ENCODE results near the gene ARPIN. TPM values are rescaled to one million over a fixed set of nuclear protein-coding genes. Genes with fewer than 3 reads are reported as not detected.

The ARPIN gene
- total RNA-seq, 5 donors from 2014 or later (not counting 1 experiment from before 2014, with no cell fraction given), result 0.03 to 0.09 (median 0.06) TPM; not detected in 1

- Mint-ChIP-seq H3K4me3 (no peak overlapping the region), H3K36me3 (peaks cover 23% of the 10 kb centered on the region), H3K4me1 (peaks cover 0 to 2% (median 0%) of the 10 kb centered on the region in 3 donors), H3K9me3 (no peaks in the 10 kb centered on the region), H3K27ac (no peak overlapping the region), H3K27me3 (no peaks in the 10 kb centered on the region)
- no peaks in the 10 kb centered on the region for H3K9me3 ChIP-seq
- peaks cover 2 to 38% of the 10 kb centered on the region in 2 donors for H3K36me3 ChIP-seq (ENCODE audit: control insufficient read depth in 2 of 2, extremely low read depth in 1 of 2, insufficient read depth in 1 of 2, low read length in 1 of 2)
- CTCF ChIA-PET, result interaction anchor here (0.6 to 1.1 kb wide), 2 partner anchors 10 to 74 kb away, joined by 4 to 5 read pairs; no protein-coding TSS in a partner anchor
- no peak overlapping the region for H3K4me3 ChIP-seq (ENCODE audit: control insufficient read depth in 1 of 2, extremely low read depth in 1 of 2, low read length in 1 of 2)
- H3K27me3 ChIP-seq (replicated peaks in 1 of 2; ENCODE audit: control insufficient read depth in 2 of 2, extremely low read depth in 1 of 2, insufficient read depth in 2 of 2, low read length in 1 of 2), result no peaks in the 10 kb centered on the region
- ATAC-seq (replicated peaks in 1 of 4) (no peak), DNase-seq (no peak)
- no peak overlapping the region for H3K27ac ChIP-seq (ENCODE audit: low read length)
- WGBS (ENCODE audit: insufficient coverage), result no CpG with 5 or more reads among the region's 3 CpGs
- POLR2A ChIA-PET, result no interaction called here
- H3K4me1 ChIP-seq (ENCODE audit: control insufficient read depth in 1 of 2, extremely low read depth in 1 of 2, insufficient read depth in 2 of 2, low read length in 2 of 2), result no peaks in the 10 kb centered on the region
Observed at GRCh38 chr15:89864958-89865739, 47.6 kb downstream of the ARPIN start.

- no peak overlapping the region for H3K27ac ChIP-seq (ENCODE audit: low read length)
- H3K9me3 ChIP-seq, result no peaks in the 10 kb centered on the region
- no peaks in the 10 kb centered on the region for H3K27me3 ChIP-seq (replicated peaks in 1 of 2; ENCODE audit: control insufficient read depth in 2 of 2, extremely low read depth in 1 of 2, insufficient read depth in 2 of 2, low read length in 1 of 2)
- Mint-ChIP-seq H3K27ac (no peak overlapping the region), H3K9me3 (no peaks in the 10 kb centered on the region), H3K27me3 (no peaks in the 10 kb centered on the region), H3K4me1 (peaks cover 0 to 2% (median 0%) of the 10 kb centered on the region in 3 donors), H3K36me3 (peaks cover 23% of the 10 kb centered on the region), H3K4me3 (no peak overlapping the region)
- ChIA-PET POLR2A (no interaction called here), CTCF (interaction anchor here (0.5 to 1.1 kb wide), 3 partner anchors 11 to 1145 kb away, joined by 4 to 6 read pairs (median 4); no protein-coding TSS in a partner anchor)
- H3K4me3 ChIP-seq (ENCODE audit: control insufficient read depth in 1 of 2, extremely low read depth in 1 of 2, low read length in 1 of 2), result no peak overlapping the region
- ATAC-seq (replicated peaks in 1 of 4) (no peak), DNase-seq (no peak)
- H3K4me1 ChIP-seq (ENCODE audit: control insufficient read depth in 1 of 2, extremely low read depth in 1 of 2, insufficient read depth in 2 of 2, low read length in 2 of 2), result no peaks in the 10 kb centered on the region
- peaks cover 2 to 36% of the 10 kb centered on the region in 2 donors for H3K36me3 ChIP-seq (ENCODE audit: control insufficient read depth in 2 of 2, extremely low read depth in 1 of 2, insufficient read depth in 1 of 2, low read length in 1 of 2)
Observed at GRCh38 chr15:89863918-89864317, 48.8 kb downstream of the ARPIN start.

GRCh38 chr15:89860891-89861290 lies 51.9 kb downstream of the ARPIN start:
- WGBS (ENCODE audit: insufficient coverage), result 79% methylated on average over 2 of the region's 2 CpGs
- no peaks in the 10 kb centered on the region for H3K27me3 ChIP-seq (replicated peaks in 1 of 2; ENCODE audit: control insufficient read depth in 2 of 2, extremely low read depth in 1 of 2, insufficient read depth in 2 of 2, low read length in 1 of 2)
- H3K27ac Mint-ChIP-seq, result no peak overlapping the region
- H3K27me3 Mint-ChIP-seq, result no peaks in the 10 kb centered on the region
- no peak overlapping the region for H3K4me3 Mint-ChIP-seq
- H3K27ac ChIP-seq (ENCODE audit: low read length), result no peak overlapping the region
- H3K36me3 ChIP-seq (ENCODE audit: control insufficient read depth in 2 of 2, extremely low read depth in 1 of 2, insufficient read depth in 1 of 2, low read length in 1 of 2), result peaks cover 2 to 39% of the 10 kb centered on the region in 2 donors
- CTCF ChIA-PET, result interaction anchor here (0.5 to 1.7 kb wide), 2 partner anchors 14 to 160 kb away, joined by 4 to 5 read pairs; no protein-coding TSS in a partner anchor
- ATAC-seq (replicated peaks in 1 of 4) (no peak), DNase-seq (no peak)
- H3K36me3 Mint-ChIP-seq, result peaks cover 39% of the 10 kb centered on the region
- H3K9me3 ChIP-seq, result no peaks in the 10 kb centered on the region
- POLR2A ChIA-PET, result no interaction called here
- no peaks in the 10 kb centered on the region for H3K9me3 Mint-ChIP-seq
- H3K4me1 Mint-ChIP-seq, result peaks cover 0 to 2% (median 0%) of the 10 kb centered on the region in 3 donors
- no peak overlapping the region for H3K4me3 ChIP-seq (ENCODE audit: control insufficient read depth in 1 of 2, extremely low read depth in 1 of 2, low read length in 1 of 2)
- no peaks in the 10 kb centered on the region for H3K4me1 ChIP-seq (ENCODE audit: control insufficient read depth in 1 of 2, extremely low read depth in 1 of 2, insufficient read depth in 2 of 2, low read length in 2 of 2)

- no peaks in the 10 kb centered on the region for H3K4me1 ChIP-seq (ENCODE audit: control insufficient read depth in 1 of 2, extremely low read depth in 1 of 2, insufficient read depth in 2 of 2, low read length in 2 of 2)
- no peak for ATAC-seq (replicated peaks in 1 of 4)
- Mint-ChIP-seq H3K27me3 (no peaks in the 10 kb centered on the region), H3K4me3 (no peak overlapping the region), H3K27ac (no peak overlapping the region), H3K36me3 (peaks cover 35% of the 10 kb centered on the region), H3K9me3 (no peaks in the 10 kb centered on the region), H3K4me1 (no peaks in the 10 kb centered on the region)
- no peak overlapping the region for H3K4me3 ChIP-seq (ENCODE audit: control insufficient read depth in 1 of 2, extremely low read depth in 1 of 2, low read length in 1 of 2)
- no peak overlapping the region for H3K27ac ChIP-seq (ENCODE audit: low read length)
- peaks cover 2 to 38% of the 10 kb centered on the region in 2 donors for H3K36me3 ChIP-seq (ENCODE audit: control insufficient read depth in 2 of 2, extremely low read depth in 1 of 2, insufficient read depth in 1 of 2, low read length in 1 of 2)
- DNase-seq, result no peak
- no peaks in the 10 kb centered on the region for H3K9me3 ChIP-seq
- ChIA-PET POLR2A (no interaction called here), CTCF (interaction anchor here (0.5 to 1.7 kb wide), 2 partner anchors 14 to 160 kb away, joined by 4 to 5 read pairs; no protein-coding TSS in a partner anchor)
- H3K27me3 ChIP-seq (replicated peaks in 1 of 2; ENCODE audit: control insufficient read depth in 2 of 2, extremely low read depth in 1 of 2, insufficient read depth in 2 of 2, low read length in 1 of 2), result no peaks in the 10 kb centered on the region
- WGBS (ENCODE audit: insufficient coverage), result 100% methylated on average over 1 of the region's 3 CpGs
Observed at GRCh38 chr15:89860431-89860830, 52.3 kb downstream of the ARPIN start.

GRCh38 chr15:89858661-89859458 lies 53.9 kb downstream of the ARPIN start:
- H3K4me1 Mint-ChIP-seq, result no peaks in the 10 kb centered on the region
- ChIA-PET POLR2A (interaction anchor here in 1 of 2 donors (0.5 kb wide), 1 partner anchor 572 kb away, joined by 3 read pairs; no protein-coding TSS in a partner anchor), CTCF (no interaction called here)
- no peak for ATAC-seq (replicated peaks in 1 of 4)
- H3K27me3 Mint-ChIP-seq, result no peaks in the 10 kb centered on the region
- peaks cover 2 to 30% of the 10 kb centered on the region in 2 donors for H3K36me3 ChIP-seq (ENCODE audit: control insufficient read depth in 2 of 2, extremely low read depth in 1 of 2, insufficient read depth in 1 of 2, low read length in 1 of 2)
- no peak overlapping the region for H3K4me3 Mint-ChIP-seq
- H3K27ac Mint-ChIP-seq, result no peak overlapping the region
- WGBS (ENCODE audit: insufficient coverage), result 89% methylated on average over 5 of the region's 9 CpGs
- no peaks in the 10 kb centered on the region for H3K9me3 ChIP-seq
- peaks cover 28% of the 10 kb centered on the region for H3K36me3 Mint-ChIP-seq
- no peaks in the 10 kb centered on the region for H3K4me1 ChIP-seq (ENCODE audit: control insufficient read depth in 1 of 2, extremely low read depth in 1 of 2, insufficient read depth in 2 of 2, low read length in 2 of 2)
- H3K9me3 Mint-ChIP-seq, result no peaks in the 10 kb centered on the region
- H3K4me3 ChIP-seq (ENCODE audit: control insufficient read depth in 1 of 2, extremely low read depth in 1 of 2, low read length in 1 of 2), result no peak overlapping the region
- no peak for DNase-seq
- no peak overlapping the region for H3K27ac ChIP-seq (ENCODE audit: low read length)
- no peaks in the 10 kb centered on the region for H3K27me3 ChIP-seq (replicated peaks in 1 of 2; ENCODE audit: control insufficient read depth in 2 of 2, extremely low read depth in 1 of 2, insufficient read depth in 2 of 2, low read length in 1 of 2)

GRCh38 chr15:89857673-89858072 lies 55.1 kb downstream of the ARPIN start:
- ChIA-PET CTCF (no interaction called here), POLR2A (no interaction called here)
- H3K27me3 Mint-ChIP-seq, result no peaks in the 10 kb centered on the region
- WGBS (ENCODE audit: insufficient coverage), result 100% methylated on average over 2 of the region's 3 CpGs
- no peaks in the 10 kb centered on the region for H3K9me3 ChIP-seq
- peaks cover 2 to 30% of the 10 kb centered on the region in 2 donors for H3K36me3 ChIP-seq (ENCODE audit: control insufficient read depth in 2 of 2, extremely low read depth in 1 of 2, insufficient read depth in 1 of 2, low read length in 1 of 2)
- no peak overlapping the region for H3K27ac Mint-ChIP-seq
- H3K36me3 Mint-ChIP-seq, result peaks cover 32% of the 10 kb centered on the region
- no peak overlapping the region for H3K4me3 Mint-ChIP-seq
- no peaks in the 10 kb centered on the region for H3K9me3 Mint-ChIP-seq
- H3K4me1 ChIP-seq (ENCODE audit: control insufficient read depth in 1 of 2, extremely low read depth in 1 of 2, insufficient read depth in 2 of 2, low read length in 2 of 2), result no peaks in the 10 kb centered on the region
- no peak overlapping the region for H3K27ac ChIP-seq (ENCODE audit: low read length)
- peaks cover 0 to under 1% (median 0%) of the 10 kb centered on the region in 3 donors for H3K4me1 Mint-ChIP-seq
- no peak overlapping the region for H3K4me3 ChIP-seq (ENCODE audit: control insufficient read depth in 1 of 2, extremely low read depth in 1 of 2, low read length in 1 of 2)
- H3K27me3 ChIP-seq (replicated peaks in 1 of 2; ENCODE audit: control insufficient read depth in 2 of 2, extremely low read depth in 1 of 2, insufficient read depth in 2 of 2, low read length in 1 of 2), result no peaks in the 10 kb centered on the region
- no peak for ATAC-seq (replicated peaks in 1 of 4)
- DNase-seq, result no peak
